Measurements from ENCODE around the gene RNF148.

DNA sequence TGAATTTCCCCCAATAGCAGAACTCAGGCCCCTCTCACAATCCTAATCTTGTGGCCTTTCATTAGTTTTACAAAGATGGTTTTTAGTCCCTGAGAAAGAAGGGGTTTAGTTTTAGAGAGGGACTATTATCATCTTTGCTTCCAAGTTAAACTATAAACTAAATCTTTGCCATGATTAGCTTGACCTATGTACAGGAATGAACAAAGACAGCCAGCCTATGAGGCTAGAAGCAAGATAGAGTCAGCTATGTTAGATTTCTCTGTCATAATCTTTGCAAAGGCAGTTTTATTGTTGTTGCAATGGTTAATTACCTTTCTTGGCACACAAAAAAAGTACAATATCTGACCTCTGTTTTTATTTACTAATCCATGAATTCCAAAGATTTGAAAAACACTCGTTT is 22.9 kb downstream of the RNF148 start:
- TF ChIP-seq, protein P1, sequence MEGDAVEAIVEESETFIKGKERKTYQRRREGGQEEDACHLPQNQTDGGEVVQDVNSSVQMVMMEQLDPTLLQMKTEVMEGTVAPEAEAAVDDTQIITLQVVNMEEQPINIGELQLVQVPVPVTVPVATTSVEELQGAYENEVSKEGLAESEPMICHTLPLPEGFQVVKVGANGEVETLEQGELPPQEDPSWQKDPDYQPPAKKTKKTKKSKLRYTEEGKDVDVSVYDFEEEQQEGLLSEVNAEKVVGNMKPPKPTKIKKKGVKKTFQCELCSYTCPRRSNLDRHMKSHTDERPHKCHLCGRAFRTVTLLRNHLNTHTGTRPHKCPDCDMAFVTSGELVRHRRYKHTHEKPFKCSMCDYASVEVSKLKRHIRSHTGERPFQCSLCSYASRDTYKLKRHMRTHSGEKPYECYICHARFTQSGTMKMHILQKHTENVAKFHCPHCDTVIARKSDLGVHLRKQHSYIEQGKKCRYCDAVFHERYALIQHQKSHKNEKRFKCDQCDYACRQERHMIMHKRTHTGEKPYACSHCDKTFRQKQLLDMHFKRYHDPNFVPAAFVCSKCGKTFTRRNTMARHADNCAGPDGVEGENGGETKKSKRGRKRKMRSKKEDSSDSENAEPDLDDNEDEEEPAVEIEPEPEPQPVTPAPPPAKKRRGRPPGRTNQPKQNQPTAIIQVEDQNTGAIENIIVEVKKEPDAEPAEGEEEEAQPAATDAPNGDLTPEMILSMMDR (IDR thresholded peaks at IDR 0.05): no peak
- no peak for TF ChIP-seq POLR2A (IDR thresholded peaks at IDR 0.05)
